Retina (tissue), 1 donor: Measurements from ENCODE around the gene RAB40B.

Experiments used
- DNase-seq: peaks from one replicate; pipeline ENCODE4 v3.0.0-alpha.2; 2016

The RAB40B gene

GRCh38 chr17:82691714-82692113, 6.8 kb downstream of the RAB40B start:
- DNase-seq, result no peak

GRCh38 chr17:82690786-82691489, 7.6 kb downstream of the RAB40B start:
- DNase-seq, result no peak

DNA sequence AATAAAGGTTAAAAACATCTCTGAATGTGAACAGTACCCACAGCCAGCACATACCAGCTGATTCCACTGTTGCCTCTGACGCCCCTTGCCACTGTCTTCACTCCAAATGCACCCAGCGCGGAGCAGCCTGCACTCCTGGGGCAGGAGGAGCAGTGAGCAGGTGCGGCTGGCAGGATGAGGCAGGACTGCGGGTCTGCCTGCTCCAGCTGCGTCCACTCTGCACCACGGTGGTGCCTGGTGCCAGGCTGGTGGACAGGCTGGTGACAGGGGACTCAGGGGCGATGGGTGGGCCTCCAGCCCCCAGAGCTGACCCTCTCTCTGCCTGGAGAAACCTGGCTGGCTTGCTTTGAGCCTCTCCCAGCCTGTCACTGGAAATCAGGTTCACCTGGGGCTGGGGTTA, 9.4 kb downstream of the RAB40B start:
- DNase-seq, result no peak

GRCh38 chr17:82687871-82688270, 10.6 kb downstream of the RAB40B start:
- no peak for DNase-seq

DNA sequence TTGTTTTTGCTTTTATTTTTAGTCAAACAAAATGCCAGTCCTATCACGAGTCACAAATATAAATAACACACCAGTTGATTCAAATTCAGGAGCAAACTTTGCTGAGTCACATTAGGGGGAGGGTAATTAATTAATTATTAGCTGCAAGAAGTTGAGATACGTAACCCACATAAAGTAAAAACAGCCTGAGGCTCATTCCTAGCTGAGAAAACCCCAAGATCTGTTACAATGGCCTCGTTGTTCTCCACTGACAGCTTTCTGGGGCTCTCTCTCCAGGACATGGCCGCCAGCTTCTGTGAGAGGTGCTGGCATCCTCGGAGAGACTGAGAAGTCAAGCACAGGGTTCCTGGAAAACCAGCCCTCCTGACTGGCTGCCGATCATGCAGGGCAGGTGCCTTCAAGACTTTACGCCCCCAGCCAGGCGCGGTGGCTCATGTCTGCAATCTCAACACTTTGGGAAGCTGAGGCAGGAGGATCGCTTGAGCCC, 11.1 kb downstream of the RAB40B start:
- no peak for DNase-seq

- DNase-seq, result no peak
These were observed 11.9 kb downstream of the RAB40B start for GRCh38 chr17:82686366-82687324.

- no peak for DNase-seq
These were observed 13.2 kb downstream of the RAB40B start for GRCh38 chr17:82685291-82685690.

- no peak for DNase-seq
These were observed 14.2 kb downstream of the RAB40B start for GRCh38 chr17:82684228-82684841.

DNA sequence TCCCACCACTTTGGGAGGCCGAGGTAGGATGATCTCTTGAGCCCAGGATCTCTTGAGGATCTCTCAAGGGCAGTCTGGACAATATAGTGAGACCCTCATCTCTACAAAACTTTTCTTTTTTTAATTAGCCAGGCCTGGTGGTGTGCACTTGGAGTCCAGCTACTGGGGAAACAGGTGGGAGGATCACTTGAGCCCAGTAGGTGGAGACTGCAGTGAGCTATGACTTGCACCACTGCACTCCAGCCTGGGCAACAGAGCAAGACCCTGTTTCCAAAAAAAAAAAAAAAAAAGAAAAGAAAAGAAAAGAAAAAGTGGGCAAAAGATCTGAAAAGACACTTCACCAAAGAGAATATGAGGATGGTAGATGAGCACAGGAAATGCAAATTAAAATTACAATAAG, 15.0 kb downstream of the RAB40B start:
- DNase-seq, result no peak

GRCh38 chr17:82681547-82681946, 17.0 kb downstream of the RAB40B start:
- DNase-seq, result no peak

- no peak for DNase-seq
These were observed 18.7 kb downstream of the RAB40B start for GRCh38 chr17:82679586-82680465.

DNA sequence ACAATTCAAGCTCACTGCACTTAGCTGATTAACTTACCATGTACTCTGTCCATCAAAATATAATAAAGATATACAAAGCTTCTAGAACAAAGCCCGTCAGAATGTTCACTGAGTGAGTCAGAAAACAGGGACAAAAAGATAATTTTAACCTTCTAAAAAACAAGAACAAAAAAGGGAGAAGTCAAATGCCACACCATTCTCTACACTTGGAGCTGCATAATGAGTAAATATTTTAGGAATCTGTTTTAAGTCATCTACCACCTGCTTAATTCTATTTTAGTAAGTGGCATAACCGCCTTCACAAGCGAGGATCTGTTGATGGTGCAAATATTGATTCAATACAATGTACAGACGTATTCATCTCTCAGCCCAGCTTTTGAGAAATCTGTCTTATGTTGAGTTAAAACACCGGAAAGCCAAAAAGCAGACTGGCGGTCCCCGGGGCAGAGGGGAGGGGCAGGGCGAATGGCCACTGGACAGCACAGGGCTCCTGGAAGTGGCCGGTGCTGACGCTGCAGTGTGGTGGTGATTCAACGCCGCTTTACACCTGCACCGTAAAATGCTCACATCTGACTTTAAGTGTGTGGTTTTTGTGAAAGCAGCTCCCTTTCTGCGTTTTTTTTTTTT, 20.1 kb downstream of the RAB40B start:
- no peak for DNase-seq

DNA sequence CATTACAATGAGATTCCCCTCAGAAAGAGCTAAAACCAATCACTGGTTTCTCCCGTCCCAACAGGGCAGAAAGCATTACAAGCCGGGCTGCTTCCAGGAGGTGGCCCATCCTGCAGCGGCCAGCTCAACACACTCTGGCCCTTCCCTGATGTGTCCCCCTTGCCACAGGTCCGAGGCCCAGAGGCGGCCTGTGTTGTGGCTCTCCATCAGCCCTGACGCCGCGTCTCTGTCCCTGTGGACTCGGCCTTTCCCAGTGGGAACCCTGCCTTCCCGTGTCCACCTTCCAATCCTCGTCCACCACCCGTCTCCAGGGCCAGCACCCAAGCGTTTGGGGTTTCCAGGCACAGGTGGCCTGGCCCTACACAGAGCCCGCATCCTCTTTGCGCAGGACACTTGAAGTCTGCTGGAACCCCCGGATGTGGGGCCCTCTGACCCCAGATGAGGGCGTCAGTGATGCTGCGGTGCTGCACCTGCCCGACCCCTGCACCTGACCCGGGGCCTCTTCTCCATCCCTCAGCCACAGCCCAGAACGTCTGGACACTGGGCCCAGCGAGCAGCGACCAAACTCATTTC, 21.1 kb downstream of the RAB40B start:
- DNase-seq, result no peak

DNA sequence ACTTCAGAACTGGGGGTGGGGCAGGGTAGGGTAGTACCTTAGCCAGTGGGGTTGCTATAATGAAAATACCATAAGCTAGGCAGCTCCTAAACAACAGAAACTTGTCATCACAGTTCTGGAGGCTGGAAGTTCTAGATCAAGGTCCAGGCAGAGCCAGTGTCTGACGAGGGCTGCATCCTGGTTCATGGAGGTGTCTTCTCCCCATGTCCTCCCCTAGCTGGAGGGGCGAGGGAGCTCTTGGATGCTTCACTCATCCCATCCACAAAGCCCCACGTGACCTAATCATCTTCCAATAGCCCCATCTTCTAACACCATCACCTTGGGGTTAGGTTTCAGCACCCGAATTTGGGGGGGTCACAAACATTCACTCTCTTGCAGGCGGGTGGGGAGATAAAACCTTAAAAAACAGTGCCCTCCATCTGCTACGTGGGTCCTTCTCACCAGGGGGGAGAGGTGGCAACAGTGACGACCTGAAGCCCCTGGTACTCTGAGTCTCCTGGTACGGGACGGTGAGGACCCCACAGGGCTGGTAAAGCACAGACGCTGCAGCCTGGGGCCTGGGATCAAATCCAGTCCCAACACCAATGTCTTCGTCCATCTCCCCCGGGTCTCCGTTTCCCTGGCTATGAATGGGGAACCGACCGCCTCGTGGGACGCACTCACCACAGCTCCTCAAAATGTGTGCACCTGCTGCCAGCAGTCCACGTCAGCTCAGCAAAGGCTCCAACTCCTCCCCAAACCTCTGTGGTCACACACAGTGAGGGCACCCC, 22.8 kb downstream of the RAB40B start:
- DNase-seq, result no peak

DNA sequence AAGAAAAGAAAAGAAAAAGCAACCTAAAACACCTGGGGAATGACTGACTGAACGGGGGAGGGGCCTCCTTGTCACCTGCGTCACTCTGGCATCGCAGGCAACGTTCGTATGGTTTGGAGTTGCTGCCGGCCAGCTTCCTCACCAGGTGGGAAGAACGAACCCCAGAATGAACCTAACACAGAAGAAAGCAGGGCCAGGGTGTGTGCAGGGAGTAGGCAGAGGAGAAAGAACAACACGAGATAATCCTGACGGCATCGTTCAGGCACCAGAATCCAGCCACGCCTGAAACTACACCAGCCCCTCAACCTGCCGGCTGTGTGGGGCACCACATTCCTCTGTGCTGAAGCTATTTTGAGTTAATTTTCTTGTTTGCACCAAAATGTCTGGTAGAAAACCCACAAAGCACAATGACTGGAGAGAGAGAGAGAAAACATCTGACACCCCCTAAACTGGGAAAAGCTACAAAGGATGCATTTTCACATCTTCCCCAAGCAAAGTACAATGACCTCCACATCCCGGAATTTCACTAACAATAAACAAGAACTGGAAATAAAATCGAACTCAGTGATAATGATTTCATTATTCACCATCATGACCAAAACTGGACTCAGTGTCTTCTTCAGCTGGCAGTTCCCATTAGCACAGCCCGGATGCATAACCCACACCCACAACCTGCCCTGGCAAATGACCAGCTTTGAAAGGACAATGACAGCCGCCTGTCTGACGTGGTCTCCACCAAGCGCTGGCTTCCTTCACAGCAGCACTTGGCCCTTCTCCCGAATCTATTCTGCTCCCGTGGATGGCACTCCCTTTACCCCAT, 23.6 kb downstream of the RAB40B start:
- no peak for DNase-seq

- DNase-seq, result no peak
These were observed 27.6 kb downstream of the RAB40B start for GRCh38 chr17:82670661-82671450.

DNA sequence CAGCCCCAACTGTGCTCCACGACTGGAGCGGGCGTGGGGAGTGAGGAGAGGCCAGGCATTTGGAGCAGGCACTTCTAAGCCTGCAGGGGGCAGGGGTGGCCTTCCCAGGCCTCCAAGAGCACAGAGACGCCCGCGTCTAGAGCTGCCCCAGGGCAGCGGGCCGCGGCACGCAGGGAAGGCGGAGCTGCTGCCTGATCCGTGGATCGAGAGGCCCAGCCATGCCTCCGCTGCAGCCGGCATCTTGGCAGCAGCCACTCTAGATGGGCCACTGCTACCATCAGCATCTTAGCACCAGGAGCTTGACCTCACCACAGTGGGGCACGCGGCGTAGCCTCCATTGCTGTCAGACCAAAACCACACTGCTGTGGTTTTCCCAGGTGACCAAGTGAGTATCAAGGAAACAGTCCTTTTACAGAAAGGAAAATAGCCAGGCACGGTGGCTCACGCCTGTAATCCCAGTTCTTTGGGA, 29.8 kb downstream of the RAB40B start:
- DNase-seq, result peak; percentile 73

DNA sequence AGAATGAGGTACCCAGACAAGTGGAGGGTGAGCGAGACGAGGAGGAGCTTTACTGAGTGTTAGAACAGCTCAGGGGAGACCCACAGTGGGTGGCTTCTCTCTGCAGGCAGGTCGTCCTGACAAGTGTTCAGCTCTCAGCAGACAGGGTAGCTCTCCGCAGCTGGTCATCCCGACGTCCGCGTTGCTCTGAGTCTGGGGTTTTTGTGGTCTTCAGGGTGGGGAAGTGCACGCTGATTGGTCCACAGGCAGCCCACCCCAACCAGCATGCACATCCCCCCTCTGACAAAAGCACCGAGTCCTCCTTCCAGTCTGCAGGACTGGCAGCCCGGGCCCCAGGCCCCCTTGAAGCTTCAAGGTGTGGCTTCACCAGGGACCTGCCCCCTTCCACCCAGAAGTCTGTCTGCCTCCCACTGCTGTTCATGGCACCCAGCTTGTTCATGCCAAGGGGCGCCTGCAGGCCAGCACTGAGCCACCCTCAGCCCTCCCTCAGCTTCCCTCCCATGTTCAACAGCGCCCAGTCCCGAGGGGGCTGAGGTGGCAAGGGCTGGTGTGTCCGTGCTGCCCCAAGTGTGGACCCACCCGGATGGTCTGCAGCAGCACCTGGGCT, 30.4 kb downstream of the RAB40B start:
- DNase-seq, result no peak

- DNase-seq, result no peak
These were observed 30.9 kb downstream of the RAB40B start for GRCh38 chr17:82667668-82668000.
